Panc1 (cell line): ENCODE data around the gene CYTH3. TPM values are rescaled to one million over a fixed set of nuclear protein-coding genes. Genes with fewer than 3 reads are reported as not detected.

Source experiments
- ATAC-seq: fragments of 200-7000 bp; cut with Tn5 transposase; 2 replicates; pipeline ENCODE4 v1.9.1; 2020; ENCODE audit warnings: mild to moderate bottlenecking, moderate library complexity
- BruUV-seq: library from RNA; stranded (reverse); fragments of 400-500 nt; replicated peaks from 2 replicates; lab custom pipeline; 2021; lab: Mats Ljungman, UMichigan
- CTCF ChIA-PET: fragments of 300-600 bp; sonication (Branson Sonifier 250); formaldehyde crosslinking; loops from one replicate; lab custom pipeline; 2022; ENCODE audit warnings: antibody characterized with exemption; lab: Charles Lee
- POLR2A ChIA-PET: fragments of 300-600 bp; sonication (Branson Sonifier 250); formaldehyde crosslinking; loops from one replicate; lab custom pipeline; 2022; ENCODE audit warnings: antibody characterized with exemption; lab: Charles Lee
- DNase-seq: peaks from one replicate; pipeline ENCODE4 v3.0.0-alpha.2; 2010; ENCODE audit warnings: low read depth, low spot score
- H3K27ac ChIP-seq: 2 replicates; pipeline ENCODE4 v1.5.1; 2011; ENCODE audit warnings: mild to moderate bottlenecking, low read length, inconsistent platforms
- H3K27me3 ChIP-seq: fragments of 200-500 bp; sonication (Bioruptor generic); 2 replicates; pipeline ENCODE4 v1.6.0; 2014; ENCODE audit warnings: low read length, inconsistent platforms; ENCODE audit not compliant: control insufficient read depth, insufficient read depth
- H3K36me3 ChIP-seq: fragments of 200-500 bp; sonication (Bioruptor generic); 2 replicates; pipeline ENCODE4 v1.5.1; 2014; ENCODE audit warnings: inconsistent platforms, mild to moderate bottlenecking, low read length, moderate library complexity; ENCODE audit not compliant: control insufficient read depth, insufficient read depth
- H3K4me1 ChIP-seq: 2 replicates; pipeline ENCODE4 v1.5.1; 2011; ENCODE audit warnings: inconsistent platforms, mild to moderate bottlenecking, low read length, moderate library complexity; ENCODE audit not compliant: control insufficient read depth, insufficient read depth
- H3K4me3 ChIP-seq, 2 experiments: 2 replicates each; pipeline ENCODE4 v1.5.1; 2011 to 2012; ENCODE audit warnings: low read depth in 2 of 2, low read length in 2 of 2, mild to moderate bottlenecking in 2 of 2, inconsistent platforms in 1 of 2, moderate library complexity in 1 of 2
- H3K9me3 ChIP-seq: fragments of 200-500 bp; sonication (Bioruptor generic); 2 replicates; pipeline ENCODE4 v1.5.1; 2014; ENCODE audit warnings: low read depth, mild to moderate bottlenecking, inconsistent platforms, low read length, moderate library complexity; ENCODE audit not compliant: control insufficient read depth, insufficient read depth
- POLR2AphosphoS5 ChIP-seq: IDR thresholded peaks from 2 replicates; pipeline ENCODE4 v1.6.1; 2012; ENCODE audit warnings: mild to moderate bottlenecking, low read depth, low read length, moderate library complexity
- SIN3A ChIP-seq: IDR thresholded peaks from 2 replicates; pipeline ENCODE4 v1.6.1; 2012; ENCODE audit warnings: low read depth, mild to moderate bottlenecking, low read length, moderate library complexity, borderline replicate concordance; ENCODE audit not compliant: insufficient read depth
- TCF7L2 ChIP-seq: IDR thresholded peaks from 2 replicates; pipeline ENCODE4 v1.6.1; 2011; ENCODE audit warnings: mild to moderate bottlenecking, low read depth, low read length, inconsistent platforms
- in situ Hi-C: cut with HindIII; loops from 2 replicates; pipeline ENCODE4 v1.10.0; 2016; ENCODE audit warnings: low sequenced_read_pairs, low pct_unique_long_range_greater_than_20kb
- intact Hi-C: fragments of 100-400 bp; cut with micrococcal nuclease; formaldehyde crosslinking; loops from one replicate; pipeline ENCODE4 v1.10.0; 2022; ENCODE audit not compliant: unreplicated experiment
- total RNA-seq: library from RNA; stranded (reverse); gene quantifications from one replicate; pipeline ENCODE4 v1.2.1, GENCODE V29; 2021; ENCODE audit not compliant: unreplicated experiment
- TF ChIP-seq, protein P1 (sequence below), 2 experiments: IDR thresholded peaks; 2 replicates each; pipeline ENCODE4 v1.6.1; 2011 to 2012; ENCODE audit warnings: low read depth in 2 of 2, control low read depth in 1 of 2, low read length in 1 of 2, mild to moderate bottlenecking in 1 of 2, moderate library complexity in 1 of 2; ENCODE audit not compliant: insufficient read depth in 1 of 2
- TF ChIP-seq, protein P2 (sequence below): fragments of 450-650 bp; IDR thresholded peaks from 2 replicates; pipeline ENCODE4 v1.5.1; 2017; ENCODE audit warnings: mild to moderate bottlenecking

The CYTH3 gene
- total RNA-seq, 1 experiment from 2014 or later, result 35.5 TPM

DNA sequence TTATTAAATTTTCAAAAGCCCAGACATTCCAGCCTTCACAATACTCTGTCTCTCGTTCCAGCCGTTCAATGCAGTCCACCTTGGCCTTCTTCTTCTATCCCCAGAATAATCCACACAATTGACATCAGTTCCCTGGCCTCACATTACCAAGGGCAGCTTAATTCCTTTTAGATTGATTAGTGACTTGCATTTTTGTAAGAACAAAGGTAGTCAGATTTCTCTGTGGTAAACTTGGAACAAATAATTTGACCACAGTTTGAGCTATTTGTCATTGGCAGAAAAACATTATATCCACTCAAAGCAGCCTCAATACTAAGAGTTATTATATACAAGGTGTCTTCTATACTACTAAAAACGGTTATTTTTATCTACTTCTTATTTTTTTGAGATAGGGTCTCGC lies 5.1 kb upstream of the CYTH3 start:
- Histone ChIP-seq H3K27me3 (no peaks in the 10 kb centered on the region), H3K4me1 (peaks cover 11% of the 10 kb centered on the region), H3K9me3 (no peaks in the 10 kb centered on the region), H3K4me3 (no peak overlapping the region), H3K27ac (no peak overlapping the region), H3K36me3 (no peaks in the 10 kb centered on the region)
- CTCF ChIA-PET, result interaction anchor here (0.5 kb wide), 1 partner anchor 195 kb away, joined by 5 read pairs; no protein-coding TSS in a partner anchor
- DNase-seq (no peak), ATAC-seq (no peak)
- TF ChIP-seq TCF7L2, result no peak
- TF ChIP-seq SIN3A, result no peak
- TF ChIP-seq, protein P1, sequence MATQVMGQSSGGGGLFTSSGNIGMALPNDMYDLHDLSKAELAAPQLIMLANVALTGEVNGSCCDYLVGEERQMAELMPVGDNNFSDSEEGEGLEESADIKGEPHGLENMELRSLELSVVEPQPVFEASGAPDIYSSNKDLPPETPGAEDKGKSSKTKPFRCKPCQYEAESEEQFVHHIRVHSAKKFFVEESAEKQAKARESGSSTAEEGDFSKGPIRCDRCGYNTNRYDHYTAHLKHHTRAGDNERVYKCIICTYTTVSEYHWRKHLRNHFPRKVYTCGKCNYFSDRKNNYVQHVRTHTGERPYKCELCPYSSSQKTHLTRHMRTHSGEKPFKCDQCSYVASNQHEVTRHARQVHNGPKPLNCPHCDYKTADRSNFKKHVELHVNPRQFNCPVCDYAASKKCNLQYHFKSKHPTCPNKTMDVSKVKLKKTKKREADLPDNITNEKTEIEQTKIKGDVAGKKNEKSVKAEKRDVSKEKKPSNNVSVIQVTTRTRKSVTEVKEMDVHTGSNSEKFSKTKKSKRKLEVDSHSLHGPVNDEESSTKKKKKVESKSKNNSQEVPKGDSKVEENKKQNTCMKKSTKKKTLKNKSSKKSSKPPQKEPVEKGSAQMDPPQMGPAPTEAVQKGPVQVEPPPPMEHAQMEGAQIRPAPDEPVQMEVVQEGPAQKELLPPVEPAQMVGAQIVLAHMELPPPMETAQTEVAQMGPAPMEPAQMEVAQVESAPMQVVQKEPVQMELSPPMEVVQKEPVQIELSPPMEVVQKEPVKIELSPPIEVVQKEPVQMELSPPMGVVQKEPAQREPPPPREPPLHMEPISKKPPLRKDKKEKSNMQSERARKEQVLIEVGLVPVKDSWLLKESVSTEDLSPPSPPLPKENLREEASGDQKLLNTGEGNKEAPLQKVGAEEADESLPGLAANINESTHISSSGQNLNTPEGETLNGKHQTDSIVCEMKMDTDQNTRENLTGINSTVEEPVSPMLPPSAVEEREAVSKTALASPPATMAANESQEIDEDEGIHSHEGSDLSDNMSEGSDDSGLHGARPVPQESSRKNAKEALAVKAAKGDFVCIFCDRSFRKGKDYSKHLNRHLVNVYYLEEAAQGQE (IDR thresholded peaks at IDR 0.05; ENCODE audit: insufficient read depth in 1 of 2, low read depth in 2 of 2, low read length in 1 of 2), result no peak
- TF ChIP-seq, protein P2, sequence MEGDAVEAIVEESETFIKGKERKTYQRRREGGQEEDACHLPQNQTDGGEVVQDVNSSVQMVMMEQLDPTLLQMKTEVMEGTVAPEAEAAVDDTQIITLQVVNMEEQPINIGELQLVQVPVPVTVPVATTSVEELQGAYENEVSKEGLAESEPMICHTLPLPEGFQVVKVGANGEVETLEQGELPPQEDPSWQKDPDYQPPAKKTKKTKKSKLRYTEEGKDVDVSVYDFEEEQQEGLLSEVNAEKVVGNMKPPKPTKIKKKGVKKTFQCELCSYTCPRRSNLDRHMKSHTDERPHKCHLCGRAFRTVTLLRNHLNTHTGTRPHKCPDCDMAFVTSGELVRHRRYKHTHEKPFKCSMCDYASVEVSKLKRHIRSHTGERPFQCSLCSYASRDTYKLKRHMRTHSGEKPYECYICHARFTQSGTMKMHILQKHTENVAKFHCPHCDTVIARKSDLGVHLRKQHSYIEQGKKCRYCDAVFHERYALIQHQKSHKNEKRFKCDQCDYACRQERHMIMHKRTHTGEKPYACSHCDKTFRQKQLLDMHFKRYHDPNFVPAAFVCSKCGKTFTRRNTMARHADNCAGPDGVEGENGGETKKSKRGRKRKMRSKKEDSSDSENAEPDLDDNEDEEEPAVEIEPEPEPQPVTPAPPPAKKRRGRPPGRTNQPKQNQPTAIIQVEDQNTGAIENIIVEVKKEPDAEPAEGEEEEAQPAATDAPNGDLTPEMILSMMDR, result no peak
- no TSS peak for BruUV-seq
- intact Hi-C loops (no loop called here), in situ Hi-C loops (no loop called here)
- POLR2A ChIA-PET, result no interaction called here

DNA sequence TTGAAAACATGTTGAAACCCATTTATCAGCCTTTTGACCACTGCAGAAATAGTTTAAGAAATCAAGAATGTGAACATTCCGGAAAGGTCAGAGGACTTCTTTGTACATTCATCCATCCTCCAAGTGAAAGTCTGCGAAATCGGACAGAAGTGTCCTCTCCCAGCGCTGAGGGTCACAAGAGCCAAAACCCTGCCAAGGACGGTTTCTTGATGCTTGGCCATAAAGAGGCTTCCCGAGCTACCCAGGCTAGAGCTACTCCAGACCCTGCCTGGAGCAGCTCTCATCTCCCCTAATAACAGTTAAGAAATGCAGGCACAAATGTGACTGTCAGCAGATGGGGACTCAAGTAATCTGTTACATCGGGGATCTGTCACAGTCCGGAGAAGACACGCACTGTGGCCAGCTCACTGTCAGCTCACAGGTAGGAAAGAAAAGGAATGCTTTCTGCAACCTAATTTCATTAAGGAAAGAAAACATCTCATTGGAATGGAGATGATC lies 4.5 kb upstream of the CYTH3 start:
- no peak for ATAC-seq
- ChIA-PET CTCF (no interaction called here), POLR2A (no interaction called here)
- Histone ChIP-seq H3K4me3 (no peak overlapping the region), H3K27me3 (no peaks in the 10 kb centered on the region), H3K9me3 (no peaks in the 10 kb centered on the region), H3K4me1 (peaks cover 11% of the 10 kb centered on the region), H3K36me3 (no peaks in the 10 kb centered on the region; the same call in 1 of the 2 replicates), H3K27ac (no peak overlapping the region)
- BruUV-seq, result no TSS peak
- in situ Hi-C loops, result no loop called here
- no peak for DNase-seq
- TF ChIP-seq TCF7L2 (no peak), POLR2AphosphoS5 (no peak), SIN3A (no peak)
- TF ChIP-seq, protein P2, result no peak
- TF ChIP-seq, protein P1 (IDR thresholded peaks at IDR 0.05; ENCODE audit: insufficient read depth in 1 of 2, low read depth in 2 of 2, low read length in 1 of 2), result no peak
- intact Hi-C loops, result no loop called here
